ENCODE measurements around the gene CALD1.

DNA sequence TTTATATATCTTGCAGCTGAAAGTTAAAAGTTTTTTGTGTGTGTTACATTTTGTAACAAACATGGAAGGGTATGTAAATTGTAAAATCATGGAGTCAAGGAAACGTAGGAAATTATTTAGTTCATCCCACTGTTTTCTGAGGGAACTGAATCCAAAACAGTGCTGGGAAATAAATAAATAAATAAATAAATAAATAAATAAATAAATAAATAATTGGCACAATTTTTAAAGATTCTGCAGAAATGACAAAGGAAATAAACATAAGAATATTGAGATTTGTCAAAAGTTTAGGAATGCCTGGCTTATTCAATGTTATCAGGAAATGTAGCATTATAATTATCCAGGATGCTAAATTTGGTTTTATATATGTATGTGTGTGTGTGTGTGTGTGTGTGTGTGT, 115.5 kb downstream of the CALD1 start:
- TF ChIP-seq, protein P1, sequence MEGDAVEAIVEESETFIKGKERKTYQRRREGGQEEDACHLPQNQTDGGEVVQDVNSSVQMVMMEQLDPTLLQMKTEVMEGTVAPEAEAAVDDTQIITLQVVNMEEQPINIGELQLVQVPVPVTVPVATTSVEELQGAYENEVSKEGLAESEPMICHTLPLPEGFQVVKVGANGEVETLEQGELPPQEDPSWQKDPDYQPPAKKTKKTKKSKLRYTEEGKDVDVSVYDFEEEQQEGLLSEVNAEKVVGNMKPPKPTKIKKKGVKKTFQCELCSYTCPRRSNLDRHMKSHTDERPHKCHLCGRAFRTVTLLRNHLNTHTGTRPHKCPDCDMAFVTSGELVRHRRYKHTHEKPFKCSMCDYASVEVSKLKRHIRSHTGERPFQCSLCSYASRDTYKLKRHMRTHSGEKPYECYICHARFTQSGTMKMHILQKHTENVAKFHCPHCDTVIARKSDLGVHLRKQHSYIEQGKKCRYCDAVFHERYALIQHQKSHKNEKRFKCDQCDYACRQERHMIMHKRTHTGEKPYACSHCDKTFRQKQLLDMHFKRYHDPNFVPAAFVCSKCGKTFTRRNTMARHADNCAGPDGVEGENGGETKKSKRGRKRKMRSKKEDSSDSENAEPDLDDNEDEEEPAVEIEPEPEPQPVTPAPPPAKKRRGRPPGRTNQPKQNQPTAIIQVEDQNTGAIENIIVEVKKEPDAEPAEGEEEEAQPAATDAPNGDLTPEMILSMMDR (conservative IDR thresholded peaks at IDR 0.05; ENCODE audit: low read length): no peak
- TF ChIP-seq EZH2phosphoT487 (IDR thresholded peaks at IDR 0.05; ENCODE audit: borderline replicate concordance): no peak

All from Loucy (cell line).